Head of caudate nucleus (tissue), 42 donors: ENCODE results near the gene RPL18.
A peak's percentile ranks its signal among the peaks of the same experiment; 100 is the strongest.
"Not testable (repeated sequence)": the region's sequence is repeated elsewhere in the genome, so short reads cannot be mapped to it uniquely, and the experiment has no call there.

ENCODE experiments used
- DNase-seq, 42 donors: peaks; one replicate each; pipeline versions ENCODE4 v3.0.0 to v3.0.0-alpha.2; 2020 to 2021; ENCODE audit warnings: mixed read lengths in 7 of 42
- intact Hi-C: fragments of 100-400 bp; cut with DNase I; formaldehyde crosslinking; loops from one replicate; pipeline ENCODE4 v1.15.0; 2022

Gene RPL18

GRCh38 chr19:48618916-48619691, at the start of gene RPL18, which contains the start of gene SPHK2:
Gene RPL18 (minus strand): TSS chr19:48619178. CDS start chr19:48619143, 35 bp downstream.
Gene SPHK2 (plus strand): TSS chr19:48619506. CDS start chr19:48620515, 1,009 bp downstream.
- intact Hi-C loops = no loop called here

GRCh38 chr19:48668761-48669160, 49.8 kb upstream of the RPL18 start:
- intact Hi-C loops = no loop called here
- DNase-seq = no peak

More at GRCh38 chr19:48618916-48619691, at the start of gene RPL18, which contains the start of gene SPHK2:
- peak; percentile 96 to 100 (median 98) for DNase-seq

- DNase-seq = no peak
- intact Hi-C loops = no loop called here
Measured at GRCh38 chr19:48668332-48668731, 49.4 kb upstream of the RPL18 start.

- intact Hi-C loops = no loop called here
- DNase-seq = no peak
Measured at GRCh38 chr19:48665786-48666185, 46.8 kb upstream of the RPL18 start.

GRCh38 chr19:48664476-48664875, 45.5 kb upstream of the RPL18 start:
- intact Hi-C loops = no loop called here
- no peak for DNase-seq

GRCh38 chr19:48663667-48664066, 44.7 kb upstream of the RPL18 start:
- intact Hi-C loops = no loop called here
- no peak for DNase-seq

GRCh38 chr19:48661711-48662090, 42.7 kb upstream of the RPL18 start:
- no peak for DNase-seq
- intact Hi-C loops = no loop called here

GRCh38 chr19:48660852-48661710, 42.1 kb upstream of the RPL18 start:
- peak; percentile 64 to 89 (median 79) for DNase-seq
- intact Hi-C loops = no loop called here

- intact Hi-C loops = no loop called here
- DNase-seq = peak in 2 of 42 donors; percentile 17 to 30
Measured at GRCh38 chr19:48659768-48660167, 40.8 kb upstream of the RPL18 start.

GRCh38 chr19:48658483-48658882, 39.5 kb upstream of the RPL18 start:
- intact Hi-C loops = no loop called here

GRCh38 chr19:48657828-48658227, 38.9 kb upstream of the RPL18 start:
- intact Hi-C loops, DNase-seq: not testable (repeated sequence)

More at GRCh38 chr19:48658483-48658882, 39.5 kb upstream of the RPL18 start:
- no peak for DNase-seq

GRCh38 chr19:48656840-48657474, 38.0 kb upstream of the RPL18 start:
- intact Hi-C loops = no loop called here
- DNase-seq = no peak

GRCh38 chr19:48654299-48655059, 35.5 kb upstream of the RPL18 start:
- no peak for DNase-seq
- intact Hi-C loops = no loop called here

- intact Hi-C loops = no loop called here
- DNase-seq = no peak
Measured at GRCh38 chr19:48651683-48652048, 32.7 kb upstream of the RPL18 start.

- intact Hi-C loops = no loop called here
- DNase-seq = no peak
Measured at GRCh38 chr19:48650974-48651682, 32.1 kb upstream of the RPL18 start.

- intact Hi-C loops = loop anchor here (10.0 kb wide), 1 partner anchor 187 kb away; the partner anchor contains the start of gene HSD17B14
Measured at GRCh38 chr19:48648134-48648533, 29.2 kb upstream of the RPL18 start.

GRCh38 chr19:48646722-48647216, 27.8 kb upstream of the RPL18 start:
- DNase-seq = no peak
- intact Hi-C loops = loop anchor here (2.0 to 10.0 kb wide), 2 partner anchors 68 to 188 kb away; partner anchors contain the start of gene HSD17B14

More at GRCh38 chr19:48648134-48648533, 29.2 kb upstream of the RPL18 start:
- DNase-seq = no peak
